ENCODE data around the gene ZBTB7B. TPM values are rescaled to one million over a fixed set of nuclear protein-coding genes. Genes with fewer than 3 reads are reported as not detected.

The ZBTB7B gene
- total and polyA plus RNA-seq, 9 of the 15 experiments (the other 6 are each of a cell fraction or from before 2014, with no cell fraction given): 0.04 to 46.5 (median 15.2) TPM

DNA sequence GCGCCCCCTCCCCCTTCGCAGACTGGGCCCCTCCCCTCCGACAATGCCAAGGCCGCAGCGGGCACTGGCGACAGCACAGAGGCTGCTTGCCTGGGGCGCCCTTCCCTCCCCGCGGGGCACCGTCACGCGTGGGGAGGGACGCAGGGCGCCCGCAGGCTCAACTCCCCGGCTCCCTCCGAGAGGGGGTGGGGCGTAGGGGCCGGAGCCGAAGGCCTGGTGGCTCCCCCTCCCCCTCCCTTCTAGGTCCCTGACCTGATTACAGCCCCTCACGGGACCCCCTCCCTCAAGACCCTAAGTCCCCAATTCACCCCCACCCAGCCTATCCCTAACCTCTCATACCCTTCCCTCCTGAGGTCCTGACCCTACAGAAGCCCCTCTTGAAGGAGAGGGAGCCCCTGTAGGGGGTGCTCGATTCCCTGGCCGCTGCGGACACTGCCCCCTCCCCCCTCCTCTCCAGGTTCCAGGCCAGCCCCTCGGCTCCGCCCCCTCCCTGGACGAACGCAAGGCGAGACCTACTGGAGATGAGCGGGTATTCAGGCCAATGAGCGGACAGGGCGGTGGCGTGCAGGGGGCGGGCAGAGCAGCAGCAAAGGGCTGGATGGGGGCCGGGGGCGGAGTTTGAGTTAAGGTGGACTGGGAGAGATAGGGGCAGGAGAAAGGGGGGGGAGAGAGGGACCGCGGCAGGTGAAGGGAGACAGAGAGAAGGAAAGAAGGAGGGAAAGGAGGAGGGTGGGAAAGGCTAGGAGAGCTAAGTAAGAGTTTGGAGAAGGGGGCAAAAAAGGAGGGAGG, 733 bp upstream of the ZBTB7B start (continued):
- TF ChIP-seq ZBTB34 (CRISPR knock-in tag; IDR thresholded peaks at IDR 0.05) (no peak), ZSCAN32 (CRISPR knock-in tag; IDR thresholded peaks at IDR 0.05) (no peak), TCF3 (CRISPR knock-in tag; IDR thresholded peaks at IDR 0.05) (no peak), SAFB (IDR thresholded peaks at IDR 0.05; ENCODE audit: borderline replicate concordance, low read depth, low read length) (peak; percentile 100), U2AF1 (optimal IDR thresholded peaks at IDR 0.05; ENCODE audit: low read depth, low read length) (no peak), ZNF431 (CRISPR knock-in tag; IDR thresholded peaks at IDR 0.05) (no peak), FOXK2 (conservative IDR thresholded peaks at IDR 0.05 in 1 of 2, IDR thresholded peaks at IDR 0.05 in 1 of 2; ENCODE audit: low read depth in 2 of 2) (peak; percentile 42 to 46; a peak in 1 of 4 replicates), JUND (IDR thresholded peaks at IDR 0.05; ENCODE audit: borderline replicate concordance, low read depth, low read length) (peak; percentile 20; the same call in 1 of the 2 replicates), JUND (tag; IDR thresholded peaks at IDR 0.05; ENCODE audit: borderline replicate concordance, low read depth, low read length) (no peak; the same call in 2 of the 3 replicates), NONO (IDR thresholded peaks at IDR 0.05; ENCODE audit: low read depth in 2 of 2, low read length in 1 of 2) (0 out of 4 replicates have a peak, but pooled peaks of 1 of the 2 experiments have one; percentile 65), ZNF77 (CRISPR knock-in tag; IDR thresholded peaks at IDR 0.05) (no peak), IRF2 (CRISPR knock-in tag; IDR thresholded peaks at IDR 0.05) (no peak), ZKSCAN8 (CRISPR knock-in tag; IDR thresholded peaks at IDR 0.05) (no peak)
- TF ChIP-seq, protein P1, sequence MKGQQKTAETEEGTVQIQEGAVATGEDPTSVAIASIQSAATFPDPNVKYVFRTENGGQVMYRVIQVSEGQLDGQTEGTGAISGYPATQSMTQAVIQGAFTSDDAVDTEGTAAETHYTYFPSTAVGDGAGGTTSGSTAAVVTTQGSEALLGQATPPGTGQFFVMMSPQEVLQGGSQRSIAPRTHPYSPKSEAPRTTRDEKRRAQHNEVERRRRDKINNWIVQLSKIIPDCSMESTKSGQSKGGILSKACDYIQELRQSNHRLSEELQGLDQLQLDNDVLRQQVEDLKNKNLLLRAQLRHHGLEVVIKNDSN (CRISPR knock-in tag; IDR thresholded peaks at IDR 0.05): no peak

All from K562 (cell line).